ENCODE results near the gene PARD3.

PARD3 gene

GRCh38 chr10:34406463-34407323 is 408.4 kb downstream of the PARD3 start:
- Histone ChIP-seq H3K4me1 (ENCODE audit: low read depth, poor library complexity, severe bottlenecking) (no peaks in the 10 kb centered on the region), H2AFZ (ENCODE audit: low read depth) (no peak overlapping the region), H3K79me2 (ENCODE audit: insufficient read depth, low read depth) (no peaks in the 10 kb centered on the region), H3K27ac (no peak overlapping the region), H3K9ac (no peak overlapping the region), H4K20me1 (ENCODE audit: insufficient read depth) (no peaks in the 10 kb centered on the region), H3K27me3 (ENCODE audit: insufficient read depth, low read depth) (no peaks in the 10 kb centered on the region), H3K36me3 (ENCODE audit: insufficient read depth) (no peaks in the 10 kb centered on the region), H3K4me2 (no peak overlapping the region), H3K4me3 (IDR thresholded peaks at IDR 0.05; ENCODE audit: insufficient read depth, low read depth, low read length) (no peak overlapping the region)
- no peak for TF ChIP-seq CTCF (conservative IDR thresholded peaks at IDR 0.05; ENCODE audit: low read depth, low read length)

- H3K9ac ChIP-seq = no peak overlapping the region
- no peak for TF ChIP-seq CTCF (conservative IDR thresholded peaks at IDR 0.05; ENCODE audit: low read depth, low read length)
- no peaks in the 10 kb centered on the region for H3K27me3 ChIP-seq (ENCODE audit: insufficient read depth, low read depth)
- no peaks in the 10 kb centered on the region for H3K79me2 ChIP-seq (ENCODE audit: insufficient read depth, low read depth)
- H2AFZ ChIP-seq (ENCODE audit: low read depth) = no peak overlapping the region
- no peaks in the 10 kb centered on the region for H3K36me3 ChIP-seq (ENCODE audit: insufficient read depth)
- H3K4me3 ChIP-seq (IDR thresholded peaks at IDR 0.05; ENCODE audit: insufficient read depth, low read depth, low read length) = no peak overlapping the region
- H3K4me2 ChIP-seq = no peak overlapping the region
- no peaks in the 10 kb centered on the region for H3K4me1 ChIP-seq (ENCODE audit: low read depth, poor library complexity, severe bottlenecking)
- H4K20me1 ChIP-seq (ENCODE audit: insufficient read depth) = no peaks in the 10 kb centered on the region
- no peak overlapping the region for H3K27ac ChIP-seq
Measured at GRCh38 chr10:34405611-34406462, 409.3 kb downstream of the PARD3 start.

- no peaks in the 10 kb centered on the region for H3K4me1 ChIP-seq (ENCODE audit: low read depth, poor library complexity, severe bottlenecking)
- no peak overlapping the region for H3K4me2 ChIP-seq
Measured at GRCh38 chr10:34403512-34403911, 411.6 kb downstream of the PARD3 start.

GRCh38 chr10:34400075-34400474 is 415.0 kb downstream of the PARD3 start:
- H3K27ac ChIP-seq = no peak overlapping the region
- no peak overlapping the region for H3K4me2 ChIP-seq
- no peaks in the 10 kb centered on the region for H3K27me3 ChIP-seq (ENCODE audit: insufficient read depth, low read depth)
- no peak overlapping the region for H3K4me3 ChIP-seq (IDR thresholded peaks at IDR 0.05; ENCODE audit: insufficient read depth, low read depth, low read length)
- H4K20me1 ChIP-seq (ENCODE audit: insufficient read depth) = no peaks in the 10 kb centered on the region
- no peaks in the 10 kb centered on the region for H3K36me3 ChIP-seq (ENCODE audit: insufficient read depth)
- no peaks in the 10 kb centered on the region for H3K79me2 ChIP-seq (ENCODE audit: insufficient read depth, low read depth)
- no peak for TF ChIP-seq CTCF (conservative IDR thresholded peaks at IDR 0.05; ENCODE audit: low read depth, low read length)
- no peaks in the 10 kb centered on the region for H3K4me1 ChIP-seq (ENCODE audit: low read depth, poor library complexity, severe bottlenecking)
- no peak overlapping the region for H3K9ac ChIP-seq
- no peak overlapping the region for H2AFZ ChIP-seq (ENCODE audit: low read depth)

More at GRCh38 chr10:34403512-34403911, 411.6 kb downstream of the PARD3 start:
- H3K4me3 ChIP-seq (IDR thresholded peaks at IDR 0.05; ENCODE audit: insufficient read depth, low read depth, low read length) = no peak overlapping the region
- H4K20me1 ChIP-seq (ENCODE audit: insufficient read depth) = no peaks in the 10 kb centered on the region
- H3K27ac ChIP-seq = no peak overlapping the region
- no peaks in the 10 kb centered on the region for H3K36me3 ChIP-seq (ENCODE audit: insufficient read depth)
- no peak overlapping the region for H2AFZ ChIP-seq (ENCODE audit: low read depth)
- no peaks in the 10 kb centered on the region for H3K27me3 ChIP-seq (ENCODE audit: insufficient read depth, low read depth)
- H3K79me2 ChIP-seq (ENCODE audit: insufficient read depth, low read depth) = no peaks in the 10 kb centered on the region
- no peak for TF ChIP-seq CTCF (conservative IDR thresholded peaks at IDR 0.05; ENCODE audit: low read depth, low read length)
- H3K9ac ChIP-seq = no peak overlapping the region

Data from KMS-11 (cell line).